Gastrocnemius medialis (tissue), 4 donors: ENCODE measurements around the gene MED13.

Experiments used
- POLR2A ChIP-seq, 2 donors: fragments of 450-650 bp; IDR thresholded peaks; one replicate each; pipeline ENCODE4 v1.6.1; 2017; ENCODE audit warnings: antibody characterized with exemption in 2 of 2, mild to moderate bottlenecking in 2 of 2, moderate library complexity in 2 of 2
- TF ChIP-seq, protein P1 (sequence below), 5 experiments: fragments of 450-650 bp in 3 of 5; fragments of 200-600 bp in 2 of 5; sonication (generic) in 2 of 5; IDR thresholded peaks in 4 of 5; conservative IDR thresholded peaks in 1 of 5; 1 replicate in 4 of 5; 2 replicates in 1 of 5; pipeline ENCODE4 v1.5.1; 2016 to 2019; ENCODE audit warnings: antibody characterized with exemption in 5 of 5, mild to moderate bottlenecking in 3 of 5, moderate library complexity in 3 of 5

DNA sequence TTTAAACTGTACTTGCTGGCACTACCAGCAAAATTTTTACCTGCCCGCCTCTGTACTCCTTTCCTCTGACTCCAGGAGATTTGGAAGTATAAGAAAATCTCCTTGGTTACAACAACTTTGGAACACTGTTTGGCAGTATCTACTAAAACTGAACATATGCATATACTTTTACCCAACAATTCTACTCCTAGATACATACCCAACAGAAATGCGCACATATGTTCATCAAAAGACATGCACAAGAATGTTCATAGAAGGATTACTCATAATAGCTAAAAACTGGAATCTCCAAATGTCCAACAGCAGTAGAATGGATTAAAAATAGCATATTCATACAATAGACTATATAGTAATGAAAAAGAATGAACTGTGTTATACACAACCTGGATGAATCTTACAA, 21.7 kb upstream of the MED13 start:
- TF ChIP-seq, protein P1, sequence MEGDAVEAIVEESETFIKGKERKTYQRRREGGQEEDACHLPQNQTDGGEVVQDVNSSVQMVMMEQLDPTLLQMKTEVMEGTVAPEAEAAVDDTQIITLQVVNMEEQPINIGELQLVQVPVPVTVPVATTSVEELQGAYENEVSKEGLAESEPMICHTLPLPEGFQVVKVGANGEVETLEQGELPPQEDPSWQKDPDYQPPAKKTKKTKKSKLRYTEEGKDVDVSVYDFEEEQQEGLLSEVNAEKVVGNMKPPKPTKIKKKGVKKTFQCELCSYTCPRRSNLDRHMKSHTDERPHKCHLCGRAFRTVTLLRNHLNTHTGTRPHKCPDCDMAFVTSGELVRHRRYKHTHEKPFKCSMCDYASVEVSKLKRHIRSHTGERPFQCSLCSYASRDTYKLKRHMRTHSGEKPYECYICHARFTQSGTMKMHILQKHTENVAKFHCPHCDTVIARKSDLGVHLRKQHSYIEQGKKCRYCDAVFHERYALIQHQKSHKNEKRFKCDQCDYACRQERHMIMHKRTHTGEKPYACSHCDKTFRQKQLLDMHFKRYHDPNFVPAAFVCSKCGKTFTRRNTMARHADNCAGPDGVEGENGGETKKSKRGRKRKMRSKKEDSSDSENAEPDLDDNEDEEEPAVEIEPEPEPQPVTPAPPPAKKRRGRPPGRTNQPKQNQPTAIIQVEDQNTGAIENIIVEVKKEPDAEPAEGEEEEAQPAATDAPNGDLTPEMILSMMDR (IDR thresholded peaks at IDR 0.05 in 4 of 5, conservative IDR thresholded peaks at IDR 0.05 in 1 of 5): no peak
- no peak for TF ChIP-seq POLR2A (IDR thresholded peaks at IDR 0.05)
